GM12892 (cell line): ENCODE measurements around the gene CRAMP1.

Experiments used
- DNase-seq: peaks from one replicate; pipeline ENCODE4 v3.0.0; 2011; ENCODE audit not compliant: insufficient read length
- FAIRE-seq: peaks from 2 replicates; lab custom pipeline; 2011; peaks lifted over from hg19 to GRCh38; lab: Jason Lieb, UNC
- POLR2A ChIP-seq: IDR thresholded peaks from 2 replicates; pipeline ENCODE4 v1.6.1; 2011; ENCODE audit warnings: low read depth, low read length, control low read depth
- POLR2AphosphoS5 ChIP-seq: IDR thresholded peaks from 2 replicates; pipeline ENCODE4 v1.6.1; 2011; ENCODE audit warnings: low read depth, low read length, control low read depth
- TAF1 ChIP-seq: IDR thresholded peaks from 2 replicates; pipeline ENCODE4 v1.6.1; 2011; ENCODE audit warnings: low read depth, mild to moderate bottlenecking, control low read depth, low read length, borderline replicate concordance

CRAMP1 gene

GRCh38 chr16:1653023-1653422 lies 40.9 kb downstream of the CRAMP1 start:
- no peak for TF ChIP-seq POLR2AphosphoS5
- DNase-seq (no peak), FAIRE-seq (no peak)

- DNase-seq, result no peak
- no peak for FAIRE-seq
- TF ChIP-seq POLR2AphosphoS5 (no peak), POLR2A (no peak), TAF1 (no peak)
These were observed 42.5 kb downstream of the CRAMP1 start for GRCh38 chr16:1654505-1655268.

- FAIRE-seq (no peak), DNase-seq (no peak)
- TF ChIP-seq POLR2AphosphoS5 (no peak), TAF1 (no peak), POLR2A (no peak)
These were observed 43.2 kb downstream of the CRAMP1 start for GRCh38 chr16:1655269-1655807.

- no peak for DNase-seq
- no peak for TF ChIP-seq POLR2A
- no peak for TF ChIP-seq POLR2AphosphoS5
- no peak for TF ChIP-seq TAF1
- no peak for FAIRE-seq
These were observed 44.0 kb downstream of the CRAMP1 start for GRCh38 chr16:1655909-1656807.

GRCh38 chr16:1656808-1657617 lies 44.9 kb downstream of the CRAMP1 start:
- DNase-seq, result no peak
- no peak for TF ChIP-seq POLR2AphosphoS5
- TF ChIP-seq POLR2A, result no peak
- no peak for TF ChIP-seq TAF1
- FAIRE-seq, result no peak

GRCh38 chr16:1657841-1658240 lies 45.7 kb downstream of the CRAMP1 start:
- FAIRE-seq (no peak), DNase-seq (no peak)
- no peak for TF ChIP-seq POLR2A
- no peak for TF ChIP-seq TAF1
- no peak for TF ChIP-seq POLR2AphosphoS5

- no peak for DNase-seq
- no peak for FAIRE-seq
- no peak for TF ChIP-seq TAF1
These were observed 46.9 kb downstream of the CRAMP1 start for GRCh38 chr16:1659031-1659430.

- no peak for DNase-seq
- TF ChIP-seq POLR2AphosphoS5 (no peak), TAF1 (no peak), POLR2A (no peak)
- no peak for FAIRE-seq
These were observed 49.7 kb downstream of the CRAMP1 start for GRCh38 chr16:1661826-1662225.

GRCh38 chr16:1662543-1662942 lies 50.4 kb downstream of the CRAMP1 start:
- TF ChIP-seq POLR2AphosphoS5 (no peak), TAF1 (no peak), POLR2A (no peak)
- DNase-seq (no peak), FAIRE-seq (no peak)

- DNase-seq (no peak), FAIRE-seq (no peak)
- no peak for TF ChIP-seq POLR2A
- no peak for TF ChIP-seq POLR2AphosphoS5
- no peak for TF ChIP-seq TAF1
These were observed 53.7 kb downstream of the CRAMP1 start for GRCh38 chr16:1665829-1666228.

- no peak for DNase-seq
- FAIRE-seq, result no peak
- TF ChIP-seq POLR2A (no peak), TAF1 (no peak), POLR2AphosphoS5 (no peak)
These were observed 54.2 kb downstream of the CRAMP1 start for GRCh38 chr16:1666316-1666715.
